DMS53 (cell line): ENCODE measurements around the gene ZFAND6.

Source experiments
- DNase-seq: peaks from one replicate; lab custom pipeline; 2025; lab: John Stamatoyannopoulos, UW

Gene ZFAND6

DNA sequence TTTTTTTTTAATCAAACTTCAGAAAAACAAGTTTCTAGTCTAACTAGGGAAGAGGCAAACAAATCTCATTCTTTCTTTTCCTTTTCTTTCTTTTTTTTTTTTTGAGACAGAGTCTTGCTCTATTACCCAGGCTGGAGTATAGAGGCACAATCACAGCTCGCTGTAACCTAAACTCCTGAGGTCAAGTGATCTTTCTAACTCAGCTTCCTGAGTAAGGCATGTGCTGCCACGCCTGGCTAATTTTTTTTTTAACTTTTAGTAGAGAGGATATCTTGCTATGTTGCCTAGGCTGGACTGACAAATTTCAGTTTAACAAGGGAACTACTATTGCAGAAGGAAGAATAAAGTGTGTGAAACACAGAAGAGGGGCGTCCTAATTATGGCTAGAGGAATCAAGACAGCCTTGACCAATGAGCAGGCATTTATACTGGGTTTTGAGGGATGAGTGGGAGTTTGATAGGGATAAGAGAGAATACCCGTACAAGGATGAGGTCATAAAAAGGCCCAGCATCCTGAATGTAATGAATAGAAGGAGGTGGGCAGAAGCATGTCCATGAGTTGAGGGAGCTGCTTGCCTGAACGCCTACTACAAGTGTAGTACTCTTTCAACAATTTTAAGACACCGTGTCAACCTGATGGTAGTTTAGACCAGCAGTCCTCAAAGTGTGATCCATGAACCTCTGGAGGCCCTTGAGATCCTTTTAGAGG is 6.7 kb upstream of the ZFAND6 start:
- no peak for DNase-seq

DNA sequence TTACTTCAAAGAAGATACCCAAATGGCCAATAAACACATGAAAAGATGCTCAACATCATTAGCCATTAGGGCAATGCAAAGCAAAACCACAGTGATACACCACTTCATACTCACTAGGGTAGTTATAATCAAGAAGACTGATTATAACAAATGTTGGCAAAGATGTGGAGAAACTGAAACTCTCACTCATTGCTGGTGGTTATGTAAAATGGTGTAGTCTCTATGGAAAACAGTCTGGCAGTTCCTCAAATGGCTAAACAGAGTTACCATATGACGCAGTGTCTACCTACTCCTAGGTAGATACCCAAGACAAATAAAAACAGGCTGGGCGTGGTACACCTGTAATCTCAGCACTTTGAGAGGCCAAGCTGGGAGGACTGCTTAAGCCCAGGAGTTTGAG is 3.5 kb upstream of the ZFAND6 start:
- no peak for DNase-seq

DNA sequence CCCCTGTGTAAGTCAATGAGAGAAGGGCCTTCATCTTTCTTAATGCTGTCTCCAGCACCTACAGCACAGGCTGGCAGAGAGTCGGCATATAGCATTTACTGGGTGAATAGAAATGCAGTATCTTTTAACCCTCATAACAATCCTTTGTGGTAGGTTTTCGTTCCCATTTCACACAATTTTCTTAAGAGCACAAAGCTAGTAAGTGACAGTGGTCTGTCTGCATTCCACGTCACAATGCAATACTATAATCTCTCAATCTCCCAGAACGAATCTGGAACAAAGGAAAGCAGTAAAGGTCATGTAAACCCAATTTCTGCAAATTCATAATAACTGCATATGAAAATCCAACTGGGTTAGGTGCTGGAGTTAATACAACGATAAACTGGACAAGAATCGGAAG is 1.4 kb upstream of the ZFAND6 start:
- DNase-seq, result no peak

DNA sequence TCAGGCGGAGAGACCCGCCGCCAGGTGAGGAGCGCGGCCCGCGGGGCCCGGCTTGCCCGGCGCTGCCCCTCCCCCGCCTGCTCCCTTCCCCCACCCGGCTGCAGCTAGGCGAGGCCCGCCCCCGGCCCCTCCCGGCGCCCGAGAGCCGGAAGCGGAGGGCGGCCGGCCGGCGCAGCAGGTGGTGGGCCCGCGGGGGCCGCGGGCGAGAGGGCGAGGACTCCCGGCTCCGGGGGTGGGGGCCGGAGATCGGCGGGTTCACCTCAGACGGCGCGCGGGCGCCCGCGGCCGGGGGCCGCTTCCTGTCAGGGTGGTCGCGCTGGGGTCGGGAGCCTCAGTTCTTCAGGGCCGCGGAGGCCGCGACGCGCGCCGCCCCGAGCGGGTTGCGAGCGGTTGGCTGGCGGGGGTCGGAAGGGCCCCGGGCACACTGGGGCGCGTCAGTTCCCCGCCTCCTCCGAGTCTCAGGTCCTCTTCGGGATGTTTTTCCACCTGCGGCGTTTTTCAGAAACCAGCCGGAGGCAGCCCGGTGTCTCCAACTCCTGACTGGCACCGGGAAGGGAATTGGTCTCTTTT is 395 bp downstream of the ZFAND6 start:
- DNase-seq, result peak; percentile 91

DNA sequence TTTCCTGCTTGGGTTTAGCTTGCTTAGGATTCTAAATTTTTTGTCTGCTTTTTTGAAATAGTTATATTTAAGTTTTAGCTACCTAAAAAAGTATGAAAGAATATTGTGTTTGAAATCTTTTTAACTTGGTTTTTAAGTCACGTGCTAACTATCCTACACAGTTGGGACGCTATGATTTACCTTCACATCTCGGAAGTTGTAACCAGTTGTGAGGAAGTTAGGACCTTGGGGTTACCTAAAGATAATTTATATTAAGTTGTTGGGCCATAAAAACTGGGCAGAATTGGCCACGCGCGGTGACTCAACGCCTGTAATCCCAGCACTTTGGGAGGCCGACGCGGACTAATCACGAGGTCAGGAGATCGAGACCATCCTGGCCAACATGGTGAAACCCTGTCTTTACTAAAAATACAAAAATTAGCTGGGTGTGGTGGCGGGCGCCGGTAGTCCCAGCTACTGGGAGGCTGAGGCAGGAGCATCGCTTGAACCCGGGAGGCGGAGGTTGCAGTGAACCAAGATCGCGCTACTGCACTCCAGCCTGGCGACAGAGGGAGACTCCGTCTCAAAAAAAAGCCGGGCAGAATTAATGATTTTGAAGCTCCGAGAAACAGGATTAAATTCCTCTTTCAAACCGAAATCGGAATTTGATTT is 1.0 kb downstream of the ZFAND6 start:
- peak; percentile 55 for DNase-seq

DNA sequence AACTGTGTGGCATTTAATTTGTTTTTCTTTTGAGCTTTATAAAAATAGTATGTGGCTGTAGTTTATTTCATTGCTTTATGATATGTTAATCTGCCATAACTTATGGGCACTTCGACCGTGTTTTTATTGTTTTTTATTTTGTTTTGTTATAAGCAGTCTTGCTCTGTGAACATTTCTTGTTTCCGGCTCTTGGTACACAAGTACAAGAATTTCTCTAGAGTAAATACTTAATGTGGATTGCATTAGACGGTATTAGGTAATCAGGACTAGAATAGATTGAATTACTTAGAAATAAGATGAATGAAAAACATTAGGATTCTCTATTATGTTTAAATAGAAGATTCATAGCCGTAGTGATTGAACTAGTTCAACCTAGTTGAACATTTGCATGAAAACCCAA is 2.1 kb downstream of the ZFAND6 start:
- no peak for DNase-seq

DNA sequence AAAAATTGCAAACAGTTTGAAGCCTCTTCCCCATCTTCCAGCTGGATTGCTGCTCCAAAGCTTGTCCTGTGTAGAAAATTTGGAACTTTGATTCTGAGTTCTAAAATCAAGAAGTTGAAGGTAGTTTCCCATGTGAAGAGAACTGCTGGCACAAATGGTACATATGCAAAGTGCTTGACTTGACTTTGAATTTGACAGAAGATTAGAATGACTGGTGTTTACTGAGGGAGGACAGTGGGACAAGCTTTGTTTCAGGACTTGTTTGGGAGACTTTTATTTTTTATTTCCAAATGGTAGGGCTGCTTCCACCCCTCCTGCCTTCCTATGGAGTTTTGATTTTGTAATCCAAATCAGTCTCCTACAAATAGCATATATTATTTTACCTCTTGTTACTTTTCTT is 7.4 kb downstream of the ZFAND6 start:
- DNase-seq, result no peak

DNA sequence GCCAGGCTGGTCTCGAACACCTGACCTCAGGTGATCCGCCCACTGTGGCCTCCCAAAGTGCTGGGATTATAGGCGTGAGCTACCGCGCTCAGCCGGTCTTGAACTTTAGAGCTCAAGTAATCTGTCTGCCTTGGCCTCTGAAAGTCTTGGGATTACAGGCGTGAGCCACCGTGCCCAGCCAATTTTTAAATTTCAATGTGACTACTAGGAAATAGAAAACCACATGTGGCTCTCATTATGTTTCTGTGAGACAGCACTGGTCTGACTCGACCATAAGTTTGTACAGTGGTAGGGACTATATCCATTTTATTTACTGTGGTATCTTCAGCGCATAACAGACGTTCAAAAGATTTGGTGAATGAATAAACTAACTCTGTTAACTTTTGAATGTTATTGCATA is 9.1 kb downstream of the ZFAND6 start:
- DNase-seq, result no peak

DNA sequence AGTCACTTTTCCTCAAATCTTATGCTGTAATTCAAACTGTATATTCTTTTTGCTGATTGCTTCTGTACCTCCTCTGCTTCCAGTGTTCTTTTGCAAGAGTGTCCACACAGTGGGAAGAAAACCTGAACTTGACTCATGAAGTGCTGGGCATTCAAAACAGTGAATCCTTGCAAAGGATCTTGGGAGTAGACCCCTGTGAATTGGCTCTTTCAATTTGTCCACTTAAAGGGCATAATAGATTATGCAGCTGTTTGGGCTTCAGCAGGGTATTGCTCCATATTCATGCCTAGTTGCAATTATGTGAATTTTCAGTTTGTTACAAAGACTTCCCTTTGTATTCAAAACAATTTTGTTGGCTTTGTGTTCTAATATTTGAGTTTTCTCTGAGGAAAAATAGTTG is 11.4 kb downstream of the ZFAND6 start:
- DNase-seq, result peak; percentile 5

DNA sequence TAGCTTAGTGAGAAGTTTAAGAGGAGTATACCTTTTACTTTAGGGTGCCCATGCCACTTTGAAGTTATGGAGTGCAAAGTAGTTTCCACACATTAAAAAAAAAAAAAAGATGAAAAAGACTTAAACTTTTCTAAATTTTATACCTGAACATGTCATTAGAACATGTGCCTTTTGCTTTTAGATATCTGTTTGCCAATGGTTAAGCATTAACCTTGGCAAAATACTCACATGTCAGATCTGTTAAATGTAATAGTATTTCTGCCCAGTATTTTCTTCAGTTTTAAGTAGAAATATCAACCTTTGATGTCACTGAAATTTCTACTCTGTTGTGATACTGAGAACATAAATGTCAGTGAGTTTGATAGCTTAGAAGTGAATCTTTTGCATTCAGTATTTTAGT is 12.2 kb downstream of the ZFAND6 start:
- DNase-seq, result peak; percentile 4

DNA sequence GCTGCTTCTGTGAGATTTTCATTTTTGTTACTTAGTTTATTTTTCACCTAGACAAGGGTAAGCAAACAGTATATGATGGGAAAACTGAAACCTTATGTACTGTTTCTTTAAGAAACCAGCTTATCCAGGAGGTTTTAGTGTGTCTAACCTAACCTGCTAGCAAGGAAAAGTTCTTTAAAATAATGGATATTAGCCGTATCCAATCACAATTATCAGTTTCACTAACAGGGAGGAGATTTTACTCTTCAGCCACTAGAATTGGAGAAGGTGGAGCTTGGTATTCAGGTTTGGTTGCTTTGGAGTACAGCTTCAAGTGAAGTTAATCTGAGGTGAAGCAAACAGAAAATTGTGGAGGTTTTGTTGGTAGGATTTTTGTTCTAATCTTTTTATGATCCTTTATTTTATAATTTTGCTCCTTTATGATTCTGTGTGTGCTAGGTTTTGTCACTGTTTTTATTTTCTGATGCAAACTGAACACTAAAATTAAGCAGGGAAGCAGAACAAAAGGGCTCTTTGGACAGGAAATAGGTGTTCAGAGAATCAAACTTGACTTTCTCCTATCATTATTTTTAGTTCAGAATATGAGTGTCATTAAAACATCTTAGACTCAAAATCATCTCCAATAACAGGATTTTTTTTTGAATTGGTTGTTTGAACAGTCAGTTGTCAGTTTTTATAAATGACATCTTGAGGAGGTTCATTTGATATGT is 13.0 kb downstream of the ZFAND6 start:
- peak; percentile 91 for DNase-seq

DNA sequence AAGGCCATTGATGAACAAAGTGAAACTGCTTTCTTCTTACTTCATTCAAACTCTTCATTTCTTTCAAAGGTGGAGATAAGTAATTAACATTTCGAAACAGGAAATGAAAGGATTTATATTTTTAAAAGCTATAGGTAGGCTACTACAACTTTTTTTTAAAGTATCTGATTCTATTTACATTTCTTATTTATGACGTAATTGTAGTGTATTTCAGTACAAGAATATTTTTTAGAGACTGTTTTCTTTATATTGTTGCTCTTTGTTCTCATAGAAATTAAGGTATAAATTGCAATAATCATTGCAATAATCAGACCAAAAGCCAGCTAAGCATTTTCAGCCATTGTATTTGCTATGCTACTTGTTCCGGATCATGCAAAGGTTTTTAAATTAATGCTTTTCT is 13.7 kb downstream of the ZFAND6 start:
- DNase-seq, result no peak

DNA sequence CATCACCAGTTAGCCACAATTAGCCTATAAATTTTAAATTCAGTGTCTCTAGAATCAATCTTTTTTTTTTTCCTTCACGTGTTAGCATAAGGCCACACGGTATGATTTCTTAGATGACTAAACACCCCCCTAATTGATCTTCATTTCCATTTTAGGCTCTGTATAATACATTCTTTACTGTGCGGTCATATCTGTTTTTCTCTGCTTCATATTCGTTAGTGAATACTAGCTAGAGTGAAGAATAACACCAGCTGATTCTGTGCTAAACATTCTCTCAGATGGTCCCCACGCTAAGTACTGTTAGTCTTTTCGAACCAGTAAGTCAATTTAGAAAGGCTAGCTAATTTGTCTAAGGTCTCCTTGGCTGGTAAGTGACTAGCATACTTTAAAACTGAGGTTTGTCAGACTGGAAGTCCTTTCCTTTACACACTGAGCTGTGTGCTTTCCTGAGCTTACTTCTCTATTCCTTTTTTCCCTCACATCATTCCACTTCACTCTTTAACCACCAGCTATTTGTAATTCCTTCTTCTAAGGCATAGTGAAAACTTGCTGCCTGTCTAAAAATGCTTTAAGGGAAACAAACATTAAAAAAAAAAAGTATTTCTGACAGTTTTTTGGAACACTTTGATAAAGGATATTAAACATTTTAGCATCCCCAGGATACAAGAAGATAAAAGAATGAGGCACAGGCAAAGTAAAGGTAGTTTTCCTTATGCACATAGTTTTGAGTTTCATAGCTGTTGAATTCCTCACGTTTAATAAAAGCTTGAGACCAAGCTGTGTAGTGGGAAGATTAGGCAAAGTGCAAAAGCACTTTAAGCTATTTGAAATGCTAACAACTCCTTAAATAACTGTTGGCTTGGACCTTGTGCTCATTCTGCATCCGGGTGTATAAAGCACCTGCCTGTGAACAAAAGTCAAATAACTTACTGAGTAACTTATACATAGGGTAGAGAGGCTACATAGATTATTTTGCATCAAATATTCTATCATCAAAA is 17.1 kb downstream of the ZFAND6 start:
- no peak for DNase-seq

DNA sequence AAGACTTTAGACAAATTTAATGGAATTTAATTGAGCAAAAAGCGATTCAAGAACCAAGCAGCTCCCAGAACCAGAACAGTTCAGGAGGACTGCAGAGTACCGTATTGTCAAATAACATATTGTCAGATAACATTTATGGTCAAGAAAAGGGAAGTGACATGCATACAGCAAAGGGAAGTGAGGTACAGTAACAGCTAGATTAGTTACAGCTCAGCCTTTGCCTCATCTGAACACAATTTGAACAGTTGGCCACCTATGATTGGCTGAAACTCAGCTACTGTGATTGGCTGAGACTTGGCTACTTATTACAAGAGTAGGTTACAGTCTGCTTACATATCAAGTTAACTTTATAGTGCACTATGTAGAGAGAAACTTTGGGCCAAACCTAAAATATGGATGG is 21.9 kb downstream of the ZFAND6 start:
- no peak for DNase-seq

DNA sequence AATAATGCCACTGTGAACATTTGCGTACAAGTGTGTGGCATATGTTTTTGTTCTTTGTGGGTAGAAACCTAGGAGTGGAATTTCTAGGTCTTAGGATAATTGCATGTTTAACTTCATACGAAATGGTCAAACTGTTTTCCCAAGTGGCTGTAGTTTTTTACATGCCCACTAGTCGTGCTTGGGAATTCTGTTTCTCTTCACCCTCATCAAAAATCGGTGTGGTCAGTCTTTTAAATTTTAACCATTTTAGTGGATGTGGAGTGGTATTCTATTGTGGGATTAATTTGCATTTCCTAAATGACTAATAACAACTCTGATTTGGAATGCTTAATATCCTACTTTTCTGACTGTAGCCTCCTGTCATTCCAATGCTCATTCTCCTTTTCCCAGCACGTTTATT is 27.6 kb downstream of the ZFAND6 start:
- no peak for DNase-seq

DNA sequence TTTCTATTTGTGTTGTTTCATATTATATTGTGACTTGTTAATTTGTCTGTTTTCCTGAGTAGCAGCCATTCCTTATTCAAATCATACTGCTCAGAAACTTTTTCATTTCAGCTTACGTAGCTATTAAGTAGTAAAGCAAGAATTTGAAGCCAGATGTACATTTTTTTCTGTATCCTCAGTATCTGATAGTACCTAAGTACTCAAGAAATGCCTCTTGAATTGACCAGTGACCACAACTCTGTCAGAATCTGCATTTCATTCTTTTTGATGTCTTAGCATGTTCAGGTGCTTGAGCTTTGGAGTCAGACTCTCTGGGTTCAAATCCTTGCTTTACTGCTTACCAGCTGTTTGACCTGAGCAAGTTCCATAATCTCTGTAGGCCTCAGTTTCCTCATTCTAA is 30.6 kb downstream of the ZFAND6 start:
- DNase-seq, result no peak

DNA sequence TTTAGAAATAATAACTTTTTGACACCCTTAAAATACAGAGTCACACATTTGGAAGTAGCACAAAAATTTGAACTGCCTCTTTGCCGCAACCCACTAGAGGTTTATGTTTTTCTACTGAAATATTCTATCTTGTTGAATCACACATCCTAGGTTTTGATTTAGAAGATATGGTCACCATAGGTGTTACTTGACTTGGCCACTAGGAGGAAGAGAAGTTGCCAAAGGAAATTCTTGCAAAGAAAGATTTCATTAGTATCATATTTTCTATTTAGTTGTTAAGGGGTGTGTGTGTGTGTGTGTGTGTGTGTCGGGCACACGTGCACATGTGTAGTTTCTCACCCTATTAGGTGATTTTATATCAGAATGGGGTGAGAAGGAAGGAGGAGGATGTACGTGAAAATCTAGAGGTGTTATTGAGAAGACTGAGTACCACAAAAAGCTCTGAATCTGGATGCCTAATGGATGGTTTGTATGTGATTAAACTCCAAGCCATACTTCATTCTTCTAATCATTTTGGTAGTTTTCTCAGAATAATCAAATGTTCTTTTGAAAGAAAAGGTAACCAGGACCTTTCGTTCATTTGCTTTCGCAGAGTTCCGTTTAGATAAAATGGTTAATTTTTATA is 31.5 kb downstream of the ZFAND6 start:
- DNase-seq, result peak; percentile 10

DNA sequence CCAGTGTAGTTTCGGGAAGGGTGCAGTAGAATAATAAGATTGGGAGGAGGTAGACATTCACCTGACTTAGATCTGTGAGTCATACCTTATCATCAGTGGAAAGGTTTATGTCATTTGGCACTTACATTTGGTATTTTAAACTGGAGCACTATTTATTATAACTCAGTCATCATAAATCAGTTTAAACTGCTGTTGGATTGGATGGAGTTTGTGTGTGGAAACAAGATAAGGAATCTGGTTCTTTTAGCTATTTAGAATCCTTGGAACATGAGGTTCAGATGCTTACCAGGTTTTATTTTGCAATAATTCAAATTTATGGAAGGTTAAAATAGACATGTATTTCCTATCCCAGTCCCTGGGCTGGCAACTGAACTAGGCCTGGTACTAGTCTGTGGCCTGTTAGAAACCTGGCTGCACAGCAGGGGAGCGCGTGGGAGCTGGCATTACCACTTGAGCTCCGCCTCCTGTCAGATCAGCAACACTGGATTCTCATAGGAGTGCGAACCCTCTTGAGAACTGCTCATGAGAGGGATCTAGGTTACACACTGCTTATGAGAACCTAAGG is 34.5 kb downstream of the ZFAND6 start:
- DNase-seq, result peak; percentile 44

DNA sequence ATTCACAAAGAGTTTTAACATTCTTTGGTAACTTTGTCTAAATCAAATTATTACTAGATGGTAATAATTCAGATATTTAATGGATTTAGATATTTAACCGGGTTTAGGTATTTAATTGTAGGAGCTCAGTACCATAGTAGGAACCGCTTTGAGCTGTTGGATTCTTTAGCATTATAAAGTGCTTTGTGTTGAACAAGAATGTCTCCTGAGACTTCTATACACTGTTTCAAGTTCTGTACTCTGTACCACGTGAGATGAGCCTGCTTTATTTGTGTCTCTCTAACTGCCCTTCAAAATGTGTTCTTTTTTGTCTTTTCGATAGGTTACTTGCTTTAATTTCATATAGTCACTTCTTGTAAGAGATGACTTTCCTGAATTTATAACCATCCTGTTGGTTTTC is 36.0 kb downstream of the ZFAND6 start:
- DNase-seq, result no peak

DNA sequence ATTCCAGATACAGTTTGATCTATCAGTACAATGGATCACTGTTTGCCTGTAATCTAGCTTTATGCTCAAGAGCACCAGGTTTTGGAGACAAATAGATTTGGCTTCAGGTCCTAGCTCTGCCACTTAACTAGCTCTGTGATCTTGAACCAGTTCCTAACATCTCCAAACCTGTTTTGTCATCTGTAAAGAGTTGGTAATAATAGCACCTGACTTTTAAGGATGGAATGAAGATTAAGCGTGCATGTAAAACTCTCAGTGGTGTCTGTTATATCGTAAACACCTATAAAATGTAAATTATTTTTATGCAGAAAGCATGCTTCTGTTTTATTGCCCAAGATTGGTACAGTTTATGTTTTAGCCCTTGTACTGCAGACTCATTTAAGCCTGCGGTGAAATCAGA is 36.5 kb downstream of the ZFAND6 start:
- no peak for DNase-seq

DNA sequence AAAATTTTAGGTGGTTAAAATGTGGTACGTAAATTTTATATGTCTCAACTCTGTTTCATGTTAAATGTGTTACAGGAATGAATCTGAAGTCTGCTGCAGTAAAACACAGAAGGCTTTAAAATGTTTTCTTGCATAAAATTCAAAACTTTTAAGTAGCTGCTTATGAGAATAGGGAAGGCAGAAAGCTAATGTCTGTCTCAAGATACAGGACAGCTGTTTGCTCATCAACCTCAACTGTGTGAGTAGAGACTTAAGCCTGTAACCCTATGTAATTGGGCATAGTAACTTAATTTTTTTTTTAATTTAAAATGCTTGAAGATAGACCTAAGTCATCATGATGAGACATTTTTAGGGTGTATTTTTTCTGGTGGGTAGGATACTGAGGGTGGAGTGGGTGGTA is 38.9 kb downstream of the ZFAND6 start:
- DNase-seq, result no peak
